Activated CD4-positive, alpha-beta T cell treated with anti-CD3 and anti-CD28 coated beads, Interleukin-2, amount 10 ng/mL, durations not matched to agents 24 days and 14 days (primary cell): ENCODE data around the gene CRISPLD2. TPM values are rescaled to one million over a fixed set of nuclear protein-coding genes. Genes with fewer than 3 reads are reported as not detected.

ENCODE experiments used
- DNase-seq: peaks from one replicate; pipeline ENCODE4 v3.0.0; 2022
- H3K27ac Mint-ChIP-seq: one replicate; pipeline ENCODE4 v1.8.0; 2022; ENCODE audit warnings: mild to moderate bottlenecking, mixed read lengths
- H3K27me3 Mint-ChIP-seq: one replicate; pipeline ENCODE4 v1.8.0; 2022; ENCODE audit warnings: mixed read lengths
- H3K36me3 Mint-ChIP-seq: one replicate; pipeline ENCODE4 v1.8.0; 2022; ENCODE audit warnings: low read depth, mild to moderate bottlenecking, mixed read lengths
- H3K4me1 Mint-ChIP-seq: one replicate; pipeline ENCODE4 v1.8.0; 2021; ENCODE audit warnings: mixed read lengths
- H3K4me3 Mint-ChIP-seq: one replicate; pipeline ENCODE4 v1.8.0; 2022; ENCODE audit warnings: mild to moderate bottlenecking, moderate library complexity, mixed read lengths
- H3K9me3 Mint-ChIP-seq: one replicate; pipeline ENCODE4 v1.8.0; 2021; ENCODE audit warnings: mixed read lengths
- intact Hi-C: fragments of 100-400 bp; cut with micrococcal nuclease; formaldehyde crosslinking; loops from one replicate; pipeline ENCODE4 v1.15.1; 2023
- total RNA-seq: library from RNA; stranded (reverse); gene quantifications from 2 replicates; pipeline ENCODE4 v1.2.3, GENCODE V29; 2022

Gene CRISPLD2
- total RNA-seq, 1 donor from 2014 or later, result 0.19 TPM

DNA sequence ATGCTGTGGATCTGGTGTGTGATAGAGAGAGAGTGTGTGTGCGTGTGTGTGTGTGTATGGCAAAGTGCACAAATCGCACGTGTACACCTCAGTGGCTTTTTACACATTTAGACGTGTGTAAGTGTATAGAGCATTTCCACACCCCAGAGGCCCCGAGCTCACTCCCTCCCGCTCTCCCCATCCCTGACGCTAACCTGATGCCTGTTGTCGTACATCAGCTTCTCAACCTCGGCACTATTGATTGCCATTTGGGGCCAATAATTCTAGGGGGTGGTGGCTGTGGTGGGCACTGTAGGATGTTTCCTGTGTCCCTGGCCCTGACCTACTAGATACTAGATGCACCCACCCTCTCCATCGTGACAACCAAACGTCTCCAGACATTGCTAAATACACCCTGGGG is 30.4 kb upstream of the CRISPLD2 start:
- H3K4me1 Mint-ChIP-seq, result no peaks in the 10 kb centered on the region
- H3K4me3 Mint-ChIP-seq, result no peak overlapping the region
- H3K9me3 Mint-ChIP-seq, result no peaks in the 10 kb centered on the region
- DNase-seq, result no peak
- H3K36me3 Mint-ChIP-seq, result no peaks in the 10 kb centered on the region
- intact Hi-C loops, result no loop called here
- no peak overlapping the region for H3K27ac Mint-ChIP-seq
- H3K27me3 Mint-ChIP-seq, result no peaks in the 10 kb centered on the region

DNA sequence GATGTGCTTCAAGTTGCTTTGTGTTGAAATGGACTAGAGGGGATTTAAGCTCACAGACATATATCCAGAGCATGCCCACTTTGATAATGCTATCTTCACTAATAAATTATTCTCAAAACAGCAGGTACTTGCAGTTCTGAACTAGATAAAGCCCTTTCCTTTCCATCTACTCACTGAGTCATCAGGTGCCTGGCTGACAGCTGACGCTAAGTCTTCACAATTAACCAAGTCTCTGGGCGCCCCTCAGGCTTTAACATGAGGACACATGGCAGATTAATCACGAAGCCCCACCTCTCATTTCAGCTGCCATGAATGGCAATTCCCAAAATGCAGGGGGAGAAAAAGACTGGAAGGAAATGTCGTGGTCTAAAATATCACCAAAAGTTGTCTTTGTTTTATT is 29.5 kb upstream of the CRISPLD2 start:
- no peaks in the 10 kb centered on the region for H3K27me3 Mint-ChIP-seq
- no peaks in the 10 kb centered on the region for H3K9me3 Mint-ChIP-seq
- intact Hi-C loops, result no loop called here
- H3K27ac Mint-ChIP-seq, result no peak overlapping the region
- DNase-seq, result no peak
- H3K36me3 Mint-ChIP-seq, result no peaks in the 10 kb centered on the region
- H3K4me1 Mint-ChIP-seq, result no peaks in the 10 kb centered on the region
- H3K4me3 Mint-ChIP-seq, result no peak overlapping the region

DNA sequence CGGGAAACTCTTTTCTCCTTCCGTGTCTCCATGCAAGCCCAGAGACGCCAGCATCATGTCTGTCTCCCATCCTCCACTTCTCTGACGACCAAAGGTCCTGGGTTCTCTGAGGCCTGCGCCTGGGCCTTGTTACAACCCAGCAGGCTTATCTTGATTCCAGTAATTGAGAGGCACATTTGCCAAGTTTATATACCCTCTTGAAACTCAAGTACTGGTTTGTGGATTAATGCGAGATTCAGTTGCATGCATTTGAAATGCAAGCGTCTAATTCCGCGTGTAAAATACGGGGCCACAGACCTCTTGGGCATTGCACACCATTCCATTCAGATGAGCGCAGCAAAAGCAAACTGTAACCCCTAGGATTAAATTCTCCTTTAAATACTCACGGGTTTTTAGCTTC is 28.7 kb upstream of the CRISPLD2 start:
- Mint-ChIP-seq H3K4me3 (no peak overlapping the region), H3K27ac (no peak overlapping the region), H3K27me3 (no peaks in the 10 kb centered on the region), H3K4me1 (no peaks in the 10 kb centered on the region), H3K36me3 (no peaks in the 10 kb centered on the region), H3K9me3 (no peaks in the 10 kb centered on the region)
- no peak for DNase-seq
- intact Hi-C loops, result no loop called here

DNA sequence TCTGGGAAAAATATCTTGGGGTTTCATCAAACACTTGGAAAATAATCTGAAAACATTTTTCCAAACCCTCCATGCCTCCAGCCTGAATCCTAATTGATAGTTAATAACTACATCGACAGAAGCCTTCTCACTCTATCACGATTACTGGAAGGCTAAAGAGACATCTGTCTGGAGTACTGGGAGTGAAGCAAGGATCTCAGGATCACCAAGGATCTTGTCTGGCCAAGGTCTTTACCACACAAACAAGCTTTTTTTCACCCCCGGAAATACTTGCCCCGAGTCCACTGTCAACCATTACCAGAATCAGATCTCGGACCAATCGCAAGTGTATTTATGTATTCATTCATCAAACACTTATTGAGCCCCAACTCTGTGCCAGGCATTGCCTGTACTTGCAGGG is 28.3 kb upstream of the CRISPLD2 start:
- Mint-ChIP-seq H3K27me3 (no peaks in the 10 kb centered on the region), H3K9me3 (no peaks in the 10 kb centered on the region), H3K4me3 (no peak overlapping the region), H3K4me1 (no peaks in the 10 kb centered on the region), H3K27ac (no peak overlapping the region), H3K36me3 (no peaks in the 10 kb centered on the region)
- intact Hi-C loops, result no loop called here
- DNase-seq, result no peak

DNA sequence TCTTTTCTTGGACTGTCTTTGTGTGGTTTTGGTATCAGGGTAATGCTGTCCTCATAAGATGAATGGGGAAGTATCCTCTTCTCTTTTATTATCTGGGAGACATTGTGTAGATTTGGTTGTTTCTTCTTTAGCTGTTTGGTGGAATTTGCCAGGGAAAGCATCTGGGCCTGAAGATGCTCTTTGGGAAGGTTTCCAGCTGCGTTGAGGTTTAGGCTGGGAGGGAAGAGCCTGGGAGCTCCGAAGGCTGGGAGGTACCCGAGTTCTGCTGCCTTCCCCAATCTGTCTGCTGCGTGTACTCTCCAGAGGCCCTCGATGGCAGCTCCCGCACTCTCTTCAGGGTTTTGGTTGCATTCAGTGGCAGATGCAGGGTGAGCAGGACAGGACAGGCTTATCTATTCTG is 25.6 kb upstream of the CRISPLD2 start:
- no peak for DNase-seq
- Mint-ChIP-seq H3K4me3 (no peak overlapping the region), H3K4me1 (no peaks in the 10 kb centered on the region), H3K9me3 (no peaks in the 10 kb centered on the region), H3K27ac (no peak overlapping the region), H3K36me3 (no peaks in the 10 kb centered on the region), H3K27me3 (no peaks in the 10 kb centered on the region)
- intact Hi-C loops, result no loop called here

DNA sequence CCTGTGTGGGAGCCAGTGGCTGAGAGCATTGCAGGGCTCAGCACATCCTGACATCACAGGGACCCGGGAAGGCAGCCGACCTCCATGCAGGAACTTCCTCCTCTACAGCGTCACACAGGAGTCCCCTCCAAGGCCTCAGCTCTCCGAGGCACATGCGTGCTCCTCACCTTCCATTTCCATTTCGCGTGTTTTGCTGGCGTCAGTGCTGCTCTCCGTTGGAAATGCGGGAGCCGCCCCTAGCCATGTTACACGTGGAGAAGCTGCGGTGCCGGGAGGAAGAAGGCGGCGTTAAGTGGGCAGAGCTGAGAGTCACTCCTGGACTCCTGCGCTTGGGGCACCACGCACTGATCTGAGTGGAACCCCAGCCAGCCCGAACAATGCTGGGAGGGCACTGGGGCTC is 25.2 kb upstream of the CRISPLD2 start:
- intact Hi-C loops, result no loop called here
- H3K4me3 Mint-ChIP-seq, result no peak overlapping the region
- no peak for DNase-seq
- no peak overlapping the region for H3K27ac Mint-ChIP-seq
- no peaks in the 10 kb centered on the region for H3K27me3 Mint-ChIP-seq
- H3K36me3 Mint-ChIP-seq, result no peaks in the 10 kb centered on the region
- H3K9me3 Mint-ChIP-seq, result no peaks in the 10 kb centered on the region
- no peaks in the 10 kb centered on the region for H3K4me1 Mint-ChIP-seq

DNA sequence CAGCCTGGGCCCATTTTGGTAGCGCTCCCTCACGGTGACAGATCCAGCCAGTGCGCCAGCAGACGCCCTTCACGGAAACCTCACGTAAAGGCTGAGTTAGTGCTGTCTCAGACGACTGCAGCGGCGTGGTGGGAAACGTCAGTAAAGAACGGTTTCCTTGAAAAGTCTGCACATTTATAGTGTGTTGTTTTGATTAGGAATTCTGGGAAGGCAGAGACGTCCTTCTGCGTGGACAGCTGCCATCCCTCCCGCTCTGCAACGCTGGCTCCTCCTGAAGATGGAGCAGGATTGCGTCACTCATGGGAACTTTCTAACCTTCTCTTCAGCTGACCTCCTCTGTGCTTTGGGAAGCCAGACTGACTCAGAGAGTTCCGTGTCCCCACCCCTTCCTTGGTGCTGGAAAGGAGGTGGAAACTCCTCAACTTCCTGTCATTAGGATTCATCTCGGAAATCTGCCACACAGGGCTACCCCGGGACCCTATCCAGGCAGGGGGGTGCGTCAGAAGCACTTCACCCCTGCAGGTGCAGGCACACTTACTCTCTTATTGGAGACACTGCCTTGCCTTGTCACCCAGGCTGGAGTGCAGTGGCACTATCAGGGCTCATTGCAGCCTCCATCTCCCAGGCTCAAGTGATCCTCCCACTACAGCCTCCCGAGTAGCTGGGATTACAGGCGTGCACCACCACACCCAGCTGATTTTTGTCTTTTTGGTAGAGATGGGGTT is 24.3 kb upstream of the CRISPLD2 start:
- no peak for DNase-seq
- Mint-ChIP-seq H3K27ac (no peak overlapping the region), H3K27me3 (no peaks in the 10 kb centered on the region), H3K4me3 (no peak overlapping the region), H3K36me3 (no peaks in the 10 kb centered on the region), H3K9me3 (no peaks in the 10 kb centered on the region), H3K4me1 (no peaks in the 10 kb centered on the region)
- intact Hi-C loops, result no loop called here

DNA sequence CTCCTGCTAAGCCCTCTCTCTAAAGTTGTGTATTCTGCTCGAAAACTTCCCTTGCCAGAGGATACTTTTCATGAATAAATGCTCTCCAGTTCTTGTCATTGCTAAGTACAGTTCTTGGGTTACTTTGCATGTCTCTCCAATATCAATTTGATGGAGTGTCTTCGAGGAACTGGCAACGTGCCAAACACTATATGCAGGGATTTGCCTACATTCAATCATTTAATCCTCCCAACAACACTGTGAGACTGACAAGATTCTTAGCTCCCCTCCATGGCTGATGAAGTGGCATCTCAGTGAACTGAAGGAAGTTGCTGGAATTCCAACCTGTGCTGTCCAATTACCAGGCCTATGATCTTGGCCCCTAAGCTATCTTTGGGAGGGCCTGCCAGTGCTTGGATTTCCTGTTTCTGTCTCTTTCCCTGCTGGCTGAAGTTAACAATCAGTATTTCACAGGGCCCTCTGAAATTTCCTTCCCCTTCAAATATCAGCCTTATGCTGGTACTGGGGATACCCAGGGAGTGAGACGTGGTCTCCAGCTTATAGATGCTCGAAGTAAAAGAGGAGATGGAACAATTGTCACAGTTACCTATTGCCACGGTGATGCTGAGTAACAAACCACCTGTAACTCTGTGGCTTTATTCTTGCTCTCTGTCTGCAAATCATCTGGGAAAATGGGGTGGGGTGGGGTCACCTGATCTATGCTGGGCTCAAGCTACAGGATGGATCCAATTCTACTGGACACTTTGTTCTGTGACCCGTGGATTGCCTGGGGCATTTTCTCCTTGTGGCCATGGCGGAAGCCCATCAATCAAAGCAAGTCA is 19.4 kb upstream of the CRISPLD2 start:
- peaks cover 1% of the 10 kb centered on the region for H3K4me1 Mint-ChIP-seq

DNA sequence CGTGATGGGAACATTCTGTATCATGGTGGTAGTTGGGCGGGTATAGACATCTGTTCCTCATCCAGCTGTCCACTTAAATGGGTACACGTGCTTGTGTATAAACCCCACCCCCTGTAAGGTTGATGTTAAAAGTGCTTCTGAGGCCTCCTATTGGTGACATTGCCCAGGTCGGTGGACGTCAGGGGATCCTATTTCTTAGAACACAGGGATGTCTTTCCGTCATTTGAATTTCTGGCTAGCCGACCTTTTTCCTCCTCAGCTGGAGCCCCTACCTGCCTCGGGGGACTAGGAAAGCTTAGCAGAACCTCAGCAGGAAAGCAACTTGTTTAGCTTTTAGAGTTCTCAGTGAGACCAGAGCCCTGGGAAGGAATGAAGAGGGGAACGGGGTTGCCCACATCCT is 16.6 kb upstream of the CRISPLD2 start:
- no peak overlapping the region for H3K4me3 Mint-ChIP-seq
- intact Hi-C loops, result no loop called here
- DNase-seq, result no peak
- no peaks in the 10 kb centered on the region for H3K27me3 Mint-ChIP-seq
- H3K27ac Mint-ChIP-seq, result no peak overlapping the region
- H3K36me3 Mint-ChIP-seq, result no peaks in the 10 kb centered on the region
- H3K9me3 Mint-ChIP-seq, result no peaks in the 10 kb centered on the region
- peaks cover 13% of the 10 kb centered on the region for H3K4me1 Mint-ChIP-seq

More for the DNA sequence above, 19.4 kb upstream of the CRISPLD2 start:
- DNase-seq, result no peak
- H3K36me3 Mint-ChIP-seq, result no peaks in the 10 kb centered on the region
- no peaks in the 10 kb centered on the region for H3K27me3 Mint-ChIP-seq
- no peaks in the 10 kb centered on the region for H3K9me3 Mint-ChIP-seq
- H3K4me3 Mint-ChIP-seq, result no peak overlapping the region
- intact Hi-C loops, result no loop called here
- no peak overlapping the region for H3K27ac Mint-ChIP-seq

DNA sequence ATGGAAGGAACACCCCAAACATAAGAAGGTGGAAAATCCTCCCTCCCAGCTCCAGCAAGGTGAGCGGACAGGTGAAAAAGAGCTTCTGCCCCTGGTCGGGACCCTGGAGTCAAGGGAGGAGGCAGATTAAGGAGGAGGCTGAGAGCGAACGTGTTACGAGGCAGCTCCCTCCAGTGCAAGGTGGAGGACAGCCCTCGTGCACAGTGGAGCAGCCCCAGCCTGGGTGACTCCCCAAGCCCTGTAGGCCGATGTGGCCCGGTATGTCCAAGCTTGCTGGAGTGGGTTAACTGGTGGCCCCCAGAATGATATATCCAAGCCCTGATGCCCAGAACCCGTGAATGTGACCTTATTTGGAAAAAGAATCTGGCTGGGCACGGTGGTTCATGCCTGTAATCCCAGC is 15.5 kb upstream of the CRISPLD2 start:
- Mint-ChIP-seq H3K27me3 (no peaks in the 10 kb centered on the region), H3K4me1 (peaks cover 13% of the 10 kb centered on the region), H3K27ac (no peak overlapping the region), H3K4me3 (no peak overlapping the region), H3K36me3 (no peaks in the 10 kb centered on the region), H3K9me3 (no peaks in the 10 kb centered on the region)
- no peak for DNase-seq
- intact Hi-C loops, result no loop called here

DNA sequence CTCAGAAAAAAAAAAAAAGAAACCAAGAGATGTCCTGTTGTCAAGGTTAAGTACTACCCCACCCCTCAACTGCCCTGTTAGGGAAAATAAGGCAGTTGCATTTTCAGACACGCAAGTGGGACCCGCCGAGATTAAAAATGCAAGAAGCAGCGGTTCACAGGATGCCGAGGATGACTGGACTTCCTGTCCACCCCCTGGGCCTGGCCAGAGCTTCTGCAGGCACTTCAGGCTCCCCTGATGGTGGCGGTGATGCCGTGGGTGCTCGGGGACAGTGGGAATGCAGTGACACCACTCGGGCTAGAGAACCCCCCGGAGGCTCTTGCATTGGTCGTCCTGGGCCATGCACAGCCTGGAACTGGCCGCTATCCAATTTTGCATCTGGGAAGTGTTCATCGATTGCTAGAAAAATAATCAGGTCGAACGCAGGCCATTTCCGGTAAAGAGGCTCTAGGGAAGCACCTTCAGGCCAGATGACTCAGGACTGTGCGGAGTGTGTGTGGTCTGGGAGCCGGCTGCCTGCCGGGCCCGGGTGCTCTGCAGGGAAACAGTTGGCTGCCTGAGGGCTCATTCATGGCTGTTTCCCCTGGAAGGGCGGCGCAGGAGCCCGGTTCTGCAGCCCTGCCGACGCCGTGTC is 13.4 kb upstream of the CRISPLD2 start:
- intact Hi-C loops, result no loop called here
- Mint-ChIP-seq H3K27ac (no peak overlapping the region), H3K4me3 (peak overlapping the region; percentile 21), H3K9me3 (no peaks in the 10 kb centered on the region), H3K36me3 (no peaks in the 10 kb centered on the region), H3K4me1 (peaks cover 24% of the 10 kb centered on the region), H3K27me3 (no peaks in the 10 kb centered on the region)
- peak; percentile 63 for DNase-seq

DNA sequence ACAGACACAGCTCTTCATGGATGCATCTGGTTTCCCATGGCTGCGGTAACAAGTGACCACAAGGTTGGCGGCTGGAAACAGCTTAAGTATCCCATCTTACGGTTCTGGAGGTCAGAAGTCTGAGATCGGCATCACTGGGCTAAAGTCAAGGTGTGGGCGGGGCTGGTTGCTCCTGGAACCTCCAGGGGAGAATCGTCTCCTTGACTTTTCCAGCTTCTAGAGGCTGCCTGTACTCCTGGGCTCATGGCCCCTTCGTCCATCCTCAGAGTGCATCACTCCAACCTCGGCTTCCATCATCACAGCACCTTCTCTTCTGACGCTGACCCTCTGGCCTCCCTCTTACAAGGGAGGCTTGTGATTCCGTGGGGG is 12.9 kb upstream of the CRISPLD2 start:
- H3K9me3 Mint-ChIP-seq, result no peaks in the 10 kb centered on the region
- no peak overlapping the region for H3K4me3 Mint-ChIP-seq
- H3K27ac Mint-ChIP-seq, result no peak overlapping the region
- peaks cover 29% of the 10 kb centered on the region for H3K4me1 Mint-ChIP-seq
- H3K36me3 Mint-ChIP-seq, result no peaks in the 10 kb centered on the region
- DNase-seq, result no peak
- intact Hi-C loops, result no loop called here
- H3K27me3 Mint-ChIP-seq, result no peaks in the 10 kb centered on the region

DNA sequence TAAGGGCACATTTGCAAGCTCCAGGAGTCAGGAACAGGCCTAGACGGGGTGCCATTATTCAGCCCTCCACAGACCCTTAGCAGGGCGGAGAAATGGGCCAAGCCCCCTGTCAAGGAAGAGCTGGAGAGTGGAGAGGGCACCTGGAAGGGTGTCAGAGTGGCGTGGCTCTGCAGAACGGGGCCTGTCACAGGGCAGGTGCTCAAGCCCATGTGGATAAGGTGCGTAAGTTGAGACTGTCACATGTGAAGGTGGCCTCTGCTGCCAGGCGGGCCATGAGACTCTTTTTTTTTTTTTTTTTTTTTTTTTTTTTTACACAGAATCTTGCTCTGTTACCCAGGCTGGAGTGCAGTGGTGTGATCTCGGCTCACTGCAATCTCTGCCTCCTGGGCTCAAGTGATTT is 12.0 kb upstream of the CRISPLD2 start:
- Mint-ChIP-seq H3K36me3 (no peaks in the 10 kb centered on the region), H3K9me3 (no peaks in the 10 kb centered on the region), H3K4me3 (no peak overlapping the region), H3K27ac (no peak overlapping the region), H3K4me1 (peaks cover 29% of the 10 kb centered on the region), H3K27me3 (no peaks in the 10 kb centered on the region)
- DNase-seq, result no peak
- intact Hi-C loops, result no loop called here

DNA sequence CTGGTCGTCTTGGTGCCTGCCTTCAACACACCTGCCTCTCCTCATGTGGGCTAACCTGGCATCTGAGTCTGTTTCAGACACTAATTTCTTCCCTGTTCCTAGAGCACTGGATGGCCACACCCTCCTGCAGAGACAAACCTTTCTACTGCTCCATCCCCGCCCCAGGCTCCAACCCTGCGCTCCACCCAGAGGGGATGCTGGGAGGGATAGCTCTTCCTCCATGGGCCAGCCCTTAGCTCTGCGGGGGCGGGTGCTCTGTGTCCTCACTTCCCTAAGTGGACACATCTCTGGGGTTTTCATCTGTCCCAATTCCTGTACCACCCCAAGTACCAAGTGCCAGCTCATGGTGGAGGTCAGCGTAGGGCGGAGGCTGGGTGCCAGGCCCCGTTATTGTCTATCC is 11.0 kb upstream of the CRISPLD2 start:
- H3K27me3 Mint-ChIP-seq, result no peaks in the 10 kb centered on the region
- no peak for DNase-seq
- H3K4me1 Mint-ChIP-seq, result peaks cover 32% of the 10 kb centered on the region
- no peaks in the 10 kb centered on the region for H3K36me3 Mint-ChIP-seq
- H3K9me3 Mint-ChIP-seq, result peaks cover 4% of the 10 kb centered on the region
- H3K4me3 Mint-ChIP-seq, result no peak overlapping the region
- intact Hi-C loops, result no loop called here
- no peak overlapping the region for H3K27ac Mint-ChIP-seq
